ENCODE measurements around the gene SRRM1.

GRCh38 chr1:24659166-24659904, 16.2 kb downstream of the SRRM1 start:
- TF ChIP-seq CTCF (IDR thresholded peaks at IDR 0.05) = no peak
- TF ChIP-seq POLR2A (IDR thresholded peaks at IDR 0.05) = no peak
